HepG2 (cell line): Measurements from ENCODE around the gene PAGE2B. TPM values are rescaled to one million over a fixed set of nuclear protein-coding genes. Genes with fewer than 3 reads are reported as not detected.
A peak's percentile ranks its signal among the peaks of the same experiment; 100 is the strongest.

ENCODE experiments used
- CREM ChIP-seq, 2 experiments: sonication (generic) in 1 of 2; formaldehyde crosslinking in 1 of 2; IDR thresholded peaks; 2 replicates each; pipeline versions ENCODE4 v1.4.0 to v1.6.1; 2016 to 2020; ENCODE audit warnings: antibody characterized with exemption in 1 of 2, mild to moderate bottlenecking in 1 of 2, missing genetic modification reagents in 1 of 2
- EHMT2 ChIP-seq: fragments of 200-600 bp; sonication (generic); IDR thresholded peaks from 2 replicates; pipeline ENCODE4 v1.7.0; 2017; ENCODE audit warnings: antibody characterized with exemption, low read depth, low read length, borderline replicate concordance
- ESRRA ChIP-seq: sonication (generic); formaldehyde crosslinking; IDR thresholded peaks from 2 replicates; pipeline ENCODE4 v1.5.1; 2020; ENCODE audit warnings: mild to moderate bottlenecking, low read depth, missing genetic modification reagents
- HNF4A ChIP-seq: sonication (generic); formaldehyde crosslinking; IDR thresholded peaks from 2 replicates; pipeline ENCODE4 v1.4.0; 2020; ENCODE audit warnings: missing genetic modification reagents
- IRX3 ChIP-seq: sonication (generic); formaldehyde crosslinking; IDR thresholded peaks from 2 replicates; pipeline ENCODE4 v1.8.1; 2023; ENCODE audit warnings: mild to moderate bottlenecking, low read depth, missing genetic modification reagents, borderline replicate concordance
- SOX13 ChIP-seq, 3 experiments: fragments of 450-650 bp in 1 of 3; sonication (generic) in 1 of 3; formaldehyde crosslinking in 1 of 3; IDR thresholded peaks in 2 of 3; conservative IDR thresholded peaks in 1 of 3; 2 replicates each; pipeline versions ENCODE4 v1.5.0 to v1.6.1; 2016 to 2020; ENCODE audit warnings: antibody characterized with exemption in 1 of 3, mild to moderate bottlenecking in 1 of 3, missing compliant biosample characterization in 1 of 3, missing genetic modification reagents in 1 of 3, moderate library complexity in 1 of 3
- ZNF441 ChIP-seq: sonication (generic); formaldehyde crosslinking; IDR thresholded peaks from 2 replicates; pipeline ENCODE4 v1.7.0; 2021; ENCODE audit warnings: missing genetic modification reagents, borderline replicate concordance
- polyA plus RNA-seq, 8 experiments: library from polyadenylated mRNA; depleted of rRNA in 3 of 8; stranded (reverse) in 7 of 8; unstranded in 1 of 8; fragments of >200 nt; fragmentation: Illumina TruSeq in 4 of 8; extraction: Trizol in 4 of 8; gene quantifications; 2 replicates each; pipeline versions ENCODE4 v1.2.1 to v1.2.3, GENCODE V29; 2011 to 2016; ENCODE audit warnings: low read depth in 4 of 8, missing spikeins in 1 of 8, mixed read lengths in 1 of 8; ENCODE audit not compliant: insufficient read depth in 1 of 8
- total RNA-seq, 5 experiments: library from RNA; depleted of rRNA; stranded (reverse); fragments of >200 nt; fragmentation: Illumina TruSeq; extraction: Trizol; gene quantifications; 2 replicates each; pipeline ENCODE4 v1.2.3, GENCODE V29; 2016; ENCODE audit warnings: low read depth in 1 of 5
- TF ChIP-seq, protein P1 (sequence below): IDR thresholded peaks from 2 replicates; pipeline ENCODE4 v1.4.0; 2020; ENCODE audit warnings: mild to moderate bottlenecking, missing genetic modification reagents
- TF ChIP-seq, protein P2 (sequence below): sonication (generic); formaldehyde crosslinking; IDR thresholded peaks from 2 replicates; pipeline ENCODE4 v1.8.0; 2022; ENCODE audit warnings: mild to moderate bottlenecking, missing genetic modification reagents; ENCODE audit not compliant: insufficient replicate concordance
- TF ChIP-seq, protein P3 (sequence below): sonication (generic); formaldehyde crosslinking; IDR thresholded peaks from 2 replicates; pipeline ENCODE4 v1.4.0; 2020; ENCODE audit warnings: missing genetic modification reagents, borderline replicate concordance
- TF ChIP-seq, protein P4 (sequence below): sonication (generic); formaldehyde crosslinking; IDR thresholded peaks from 2 replicates; pipeline ENCODE4 v1.5.0; 2020; ENCODE audit warnings: missing genetic modification reagents
- TF ChIP-seq, protein P5 (sequence below): IDR thresholded peaks from 2 replicates; pipeline ENCODE4 v1.6.1; 2016; ENCODE audit warnings: mild to moderate bottlenecking
- TF ChIP-seq, protein P6 (sequence below): sonication (generic); formaldehyde crosslinking; IDR thresholded peaks from 2 replicates; pipeline ENCODE4 v1.4.0; 2020; ENCODE audit warnings: missing genetic modification reagents
- TF ChIP-seq, protein P7 (sequence below): sonication (generic); formaldehyde crosslinking; IDR thresholded peaks from 2 replicates; pipeline ENCODE4 v1.4.0; 2020; ENCODE audit warnings: missing genetic modification reagents

Gene PAGE2B
- total and polyA plus RNA-seq, 2 of the 13 experiments (the other 11 are each of a cell fraction or from before 2014, with no cell fraction given) = 0.57 TPM; not detected in 1

DNA sequence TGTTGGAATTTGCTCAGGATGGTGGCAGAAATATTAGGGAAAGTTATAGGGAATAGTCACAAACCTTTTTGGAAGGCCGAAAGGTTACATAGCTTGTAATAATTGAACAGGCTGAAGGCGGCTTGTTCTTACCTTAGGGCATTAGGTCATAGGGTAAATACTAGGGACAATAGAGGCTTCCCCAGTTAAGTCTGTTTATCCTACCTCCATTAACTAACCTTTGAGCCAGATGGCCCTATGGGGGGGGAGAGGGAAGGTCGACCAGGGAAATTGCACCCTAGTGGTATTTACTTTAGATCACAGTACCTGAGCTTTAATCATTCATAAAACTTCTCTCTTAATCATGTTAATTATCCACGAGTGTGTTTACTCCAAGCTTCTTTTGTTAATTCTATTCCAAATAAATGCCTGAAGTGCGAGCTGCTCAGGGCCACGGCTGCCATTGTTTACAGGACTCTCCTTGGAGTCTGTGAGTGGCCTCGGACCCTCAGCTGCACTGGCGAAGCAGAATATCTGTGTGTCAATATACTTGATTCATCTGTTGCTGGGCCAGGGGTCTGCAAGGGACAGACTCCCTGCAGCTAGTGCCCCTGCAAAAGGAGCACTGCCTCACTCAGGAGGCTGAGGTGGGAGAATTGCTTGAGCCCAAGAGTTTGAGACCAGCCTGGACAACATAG lies 36.9 kb downstream of the PAGE2B start (continued):
- TF ChIP-seq, protein P1, sequence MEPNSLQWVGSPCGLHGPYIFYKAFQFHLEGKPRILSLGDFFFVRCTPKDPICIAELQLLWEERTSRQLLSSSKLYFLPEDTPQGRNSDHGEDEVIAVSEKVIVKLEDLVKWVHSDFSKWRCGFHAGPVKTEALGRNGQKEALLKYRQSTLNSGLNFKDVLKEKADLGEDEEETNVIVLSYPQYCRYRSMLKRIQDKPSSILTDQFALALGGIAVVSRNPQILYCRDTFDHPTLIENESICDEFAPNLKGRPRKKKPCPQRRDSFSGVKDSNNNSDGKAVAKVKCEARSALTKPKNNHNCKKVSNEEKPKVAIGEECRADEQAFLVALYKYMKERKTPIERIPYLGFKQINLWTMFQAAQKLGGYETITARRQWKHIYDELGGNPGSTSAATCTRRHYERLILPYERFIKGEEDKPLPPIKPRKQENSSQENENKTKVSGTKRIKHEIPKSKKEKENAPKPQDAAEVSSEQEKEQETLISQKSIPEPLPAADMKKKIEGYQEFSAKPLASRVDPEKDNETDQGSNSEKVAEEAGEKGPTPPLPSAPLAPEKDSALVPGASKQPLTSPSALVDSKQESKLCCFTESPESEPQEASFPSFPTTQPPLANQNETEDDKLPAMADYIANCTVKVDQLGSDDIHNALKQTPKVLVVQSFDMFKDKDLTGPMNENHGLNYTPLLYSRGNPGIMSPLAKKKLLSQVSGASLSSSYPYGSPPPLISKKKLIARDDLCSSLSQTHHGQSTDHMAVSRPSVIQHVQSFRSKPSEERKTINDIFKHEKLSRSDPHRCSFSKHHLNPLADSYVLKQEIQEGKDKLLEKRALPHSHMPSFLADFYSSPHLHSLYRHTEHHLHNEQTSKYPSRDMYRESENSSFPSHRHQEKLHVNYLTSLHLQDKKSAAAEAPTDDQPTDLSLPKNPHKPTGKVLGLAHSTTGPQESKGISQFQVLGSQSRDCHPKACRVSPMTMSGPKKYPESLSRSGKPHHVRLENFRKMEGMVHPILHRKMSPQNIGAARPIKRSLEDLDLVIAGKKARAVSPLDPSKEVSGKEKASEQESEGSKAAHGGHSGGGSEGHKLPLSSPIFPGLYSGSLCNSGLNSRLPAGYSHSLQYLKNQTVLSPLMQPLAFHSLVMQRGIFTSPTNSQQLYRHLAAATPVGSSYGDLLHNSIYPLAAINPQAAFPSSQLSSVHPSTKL = peak; percentile 85
- 0 out of 2 replicates have a peak, but pooled peaks have one; percentile 25 for TF ChIP-seq CREM (IDR thresholded peaks at IDR 0.05)
- no peak for TF ChIP-seq CREM (CRISPR knock-in tag; IDR thresholded peaks at IDR 0.05)
- TF ChIP-seq, protein P2, sequence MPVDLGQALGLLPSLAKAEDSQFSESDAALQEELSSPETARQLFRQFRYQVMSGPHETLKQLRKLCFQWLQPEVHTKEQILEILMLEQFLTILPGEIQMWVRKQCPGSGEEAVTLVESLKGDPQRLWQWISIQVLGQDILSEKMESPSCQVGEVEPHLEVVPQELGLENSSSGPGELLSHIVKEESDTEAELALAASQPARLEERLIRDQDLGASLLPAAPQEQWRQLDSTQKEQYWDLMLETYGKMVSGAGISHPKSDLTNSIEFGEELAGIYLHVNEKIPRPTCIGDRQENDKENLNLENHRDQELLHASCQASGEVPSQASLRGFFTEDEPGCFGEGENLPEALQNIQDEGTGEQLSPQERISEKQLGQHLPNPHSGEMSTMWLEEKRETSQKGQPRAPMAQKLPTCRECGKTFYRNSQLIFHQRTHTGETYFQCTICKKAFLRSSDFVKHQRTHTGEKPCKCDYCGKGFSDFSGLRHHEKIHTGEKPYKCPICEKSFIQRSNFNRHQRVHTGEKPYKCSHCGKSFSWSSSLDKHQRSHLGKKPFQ (CRISPR knock-in tag) = no peak
- TF ChIP-seq HNF4A (CRISPR knock-in tag) = peak; percentile 59
- no peak for TF ChIP-seq SOX13 (IDR thresholded peaks at IDR 0.05)
- peak in 1 of 2 experiments; percentile 87; a peak in 2 of 4 replicates for TF ChIP-seq SOX13 (CRISPR knock-in tag; conservative IDR thresholded peaks at IDR 0.05 in 1 of 2, IDR thresholded peaks at IDR 0.05 in 1 of 2)
- peak; percentile 26; the same call in 1 of the 2 replicates for TF ChIP-seq ESRRA
- TF ChIP-seq IRX3 (CRISPR knock-in tag) = no peak
- TF ChIP-seq, protein P3, sequence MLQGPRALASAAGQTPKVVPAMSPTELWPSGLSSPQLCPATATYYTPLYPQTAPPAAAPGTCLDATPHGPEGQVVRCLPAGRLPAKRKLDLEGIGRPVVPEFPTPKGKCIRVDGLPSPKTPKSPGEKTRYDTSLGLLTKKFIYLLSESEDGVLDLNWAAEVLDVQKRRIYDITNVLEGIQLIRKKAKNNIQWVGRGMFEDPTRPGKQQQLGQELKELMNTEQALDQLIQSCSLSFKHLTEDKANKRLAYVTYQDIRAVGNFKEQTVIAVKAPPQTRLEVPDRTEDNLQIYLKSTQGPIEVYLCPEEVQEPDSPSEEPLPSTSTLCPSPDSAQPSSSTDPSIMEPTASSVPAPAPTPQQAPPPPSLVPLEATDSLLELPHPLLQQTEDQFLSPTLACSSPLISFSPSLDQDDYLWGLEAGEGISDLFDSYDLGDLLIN (CRISPR knock-in tag) = no peak
- TF ChIP-seq, protein P4, sequence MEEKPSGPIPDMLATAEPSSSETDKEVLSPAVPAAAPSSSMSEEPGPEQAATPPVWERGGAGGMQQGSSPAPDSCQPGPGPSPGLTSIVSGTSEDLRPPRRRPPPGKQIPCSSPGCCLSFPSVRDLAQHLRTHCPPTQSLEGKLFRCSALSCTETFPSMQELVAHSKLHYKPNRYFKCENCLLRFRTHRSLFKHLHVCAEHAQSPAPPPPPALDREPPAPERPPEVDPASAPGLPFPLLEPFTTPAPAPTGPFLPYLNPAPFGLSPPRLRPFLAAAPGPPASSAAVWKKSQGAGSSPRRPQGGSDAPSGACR (CRISPR knock-in tag) = no peak
- TF ChIP-seq, protein P5, sequence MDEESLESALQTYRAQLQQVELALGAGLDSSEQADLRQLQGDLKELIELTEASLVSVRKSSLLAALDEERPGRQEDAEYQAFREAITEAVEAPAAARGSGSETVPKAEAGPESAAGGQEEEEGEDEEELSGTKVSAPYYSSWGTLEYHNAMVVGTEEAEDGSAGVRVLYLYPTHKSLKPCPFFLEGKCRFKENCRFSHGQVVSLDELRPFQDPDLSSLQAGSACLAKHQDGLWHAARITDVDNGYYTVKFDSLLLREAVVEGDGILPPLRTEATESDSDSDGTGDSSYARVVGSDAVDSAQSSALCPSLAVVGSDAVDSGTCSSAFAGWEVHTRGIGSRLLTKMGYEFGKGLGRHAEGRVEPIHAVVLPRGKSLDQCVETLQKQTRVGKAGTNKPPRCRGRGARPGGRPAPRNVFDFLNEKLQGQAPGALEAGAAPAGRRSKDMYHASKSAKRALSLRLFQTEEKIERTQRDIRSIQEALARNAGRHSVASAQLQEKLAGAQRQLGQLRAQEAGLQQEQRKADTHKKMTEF = peak; percentile 27; the same call in 1 of the 2 replicates
- TF ChIP-seq, protein P6, sequence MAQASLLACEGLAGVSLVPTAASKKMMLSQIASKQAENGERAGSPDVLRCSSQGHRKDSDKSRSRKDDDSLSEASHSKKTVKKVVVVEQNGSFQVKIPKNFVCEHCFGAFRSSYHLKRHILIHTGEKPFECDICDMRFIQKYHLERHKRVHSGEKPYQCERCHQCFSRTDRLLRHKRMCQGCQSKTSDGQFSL (CRISPR knock-in tag) = peak; percentile 67; the same call in 1 of the 2 replicates
- peak; percentile 24; the same call in 1 of the 2 replicates for TF ChIP-seq EHMT2
- TF ChIP-seq, protein P7, sequence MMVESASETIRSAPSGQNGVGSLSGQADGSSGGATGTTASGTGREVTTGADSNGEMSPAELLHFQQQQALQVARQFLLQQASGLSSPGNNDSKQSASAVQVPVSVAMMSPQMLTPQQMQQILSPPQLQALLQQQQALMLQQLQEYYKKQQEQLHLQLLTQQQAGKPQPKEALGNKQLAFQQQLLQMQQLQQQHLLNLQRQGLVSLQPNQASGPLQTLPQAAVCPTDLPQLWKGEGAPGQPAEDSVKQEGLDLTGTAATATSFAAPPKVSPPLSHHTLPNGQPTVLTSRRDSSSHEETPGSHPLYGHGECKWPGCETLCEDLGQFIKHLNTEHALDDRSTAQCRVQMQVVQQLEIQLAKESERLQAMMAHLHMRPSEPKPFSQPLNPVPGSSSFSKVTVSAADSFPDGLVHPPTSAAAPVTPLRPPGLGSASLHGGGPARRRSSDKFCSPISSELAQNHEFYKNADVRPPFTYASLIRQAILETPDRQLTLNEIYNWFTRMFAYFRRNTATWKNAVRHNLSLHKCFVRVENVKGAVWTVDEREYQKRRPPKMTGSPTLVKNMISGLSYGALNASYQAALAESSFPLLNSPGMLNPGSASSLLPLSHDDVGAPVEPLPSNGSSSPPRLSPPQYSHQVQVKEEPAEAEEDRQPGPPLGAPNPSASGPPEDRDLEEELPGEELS (CRISPR knock-in tag) = peak; percentile 35; the same call in 1 of the 2 replicates
- TF ChIP-seq ZNF441 (CRISPR knock-in tag) = no peak
